ENCODE measurements around the gene TTYH3.

GRCh38 chr7:2585446-2585845 is 46.3 kb upstream of the TTYH3 start:
- TF ChIP-seq CTCF (IDR thresholded peaks at IDR 0.05; ENCODE audit: low read depth, low read length, poor library complexity, severe bottlenecking), result no peak
- TF ChIP-seq EZH2phosphoT487 (IDR thresholded peaks at IDR 0.05; ENCODE audit: borderline replicate concordance, low read length), result no peak

Data from DOHH2 (cell line).